Measurements from ENCODE around the gene PANK2.

The PANK2 gene

DNA sequence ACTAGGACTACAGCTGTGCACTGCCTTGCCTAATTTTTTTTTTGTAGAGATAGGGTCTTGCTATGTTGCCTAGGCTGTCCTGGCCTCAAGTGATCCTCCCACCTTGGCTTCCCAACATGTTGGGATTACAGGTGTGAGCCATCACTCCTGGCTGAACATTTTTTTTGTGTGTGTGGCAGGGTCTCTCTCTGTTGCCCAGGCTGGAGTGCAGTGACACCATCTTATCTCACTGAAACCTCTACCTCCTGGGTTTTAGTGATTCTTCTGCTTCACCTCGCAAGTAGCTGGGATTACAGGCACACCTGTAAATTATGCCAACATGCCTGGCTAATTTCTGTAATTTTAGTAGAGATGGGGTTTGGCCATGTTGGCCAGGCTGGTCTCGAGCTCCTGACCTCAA is 25.3 kb downstream of the PANK2 start:
- H3K4me3 ChIP-seq (ENCODE audit: low read length): no peak overlapping the region
- WGBS (ENCODE audit: insufficient coverage, insufficient read length): no CpG with 5 or more reads among the region's 2 CpGs
- H3K27me3 ChIP-seq (ENCODE audit: control insufficient read depth, insufficient read depth, low read length): no peaks in the 10 kb centered on the region
- DNase-seq (ENCODE audit: low read depth, low spot score): no peak
- H3K27ac ChIP-seq (ENCODE audit: low read length): no peak overlapping the region
- peaks cover 18% of the 10 kb centered on the region; the same call in 1 of the 2 replicates for H3K36me3 ChIP-seq (ENCODE audit: control insufficient read depth, insufficient read depth, low read length)
- H3K9me3 ChIP-seq (ENCODE audit: control insufficient read depth, insufficient read depth, low read length): no peaks in the 10 kb centered on the region
- no peaks in the 10 kb centered on the region for H3K4me1 ChIP-seq (ENCODE audit: control insufficient read depth, insufficient read depth, low read length)

DNA sequence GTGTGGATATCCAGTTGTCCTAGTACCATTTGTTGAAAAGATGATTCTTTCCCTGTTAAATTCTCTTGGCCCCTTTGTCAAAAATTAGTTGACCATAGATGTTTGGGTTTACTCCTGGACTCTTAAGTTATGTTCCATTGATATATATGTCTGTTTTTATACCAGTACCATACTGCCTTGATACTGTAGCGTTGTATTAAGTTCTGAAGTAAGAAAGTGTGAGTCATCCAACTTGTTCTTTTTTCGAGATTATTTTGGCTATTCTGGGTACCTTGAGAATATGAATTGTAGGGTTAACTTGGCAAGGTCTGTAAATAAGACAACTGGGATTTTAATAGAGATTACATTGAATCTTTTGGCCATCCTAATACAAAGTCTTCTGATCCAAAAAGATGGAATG is 26.5 kb downstream of the PANK2 start:
- no peak overlapping the region for H3K27ac ChIP-seq (ENCODE audit: low read length)
- DNase-seq (ENCODE audit: low read depth, low spot score): no peak
- no peak overlapping the region for H3K4me3 ChIP-seq (ENCODE audit: low read length)
- H3K9me3 ChIP-seq (ENCODE audit: control insufficient read depth, insufficient read depth, low read length): no peaks in the 10 kb centered on the region
- no peaks in the 10 kb centered on the region for H3K4me1 ChIP-seq (ENCODE audit: control insufficient read depth, insufficient read depth, low read length)
- no peaks in the 10 kb centered on the region for H3K27me3 ChIP-seq (ENCODE audit: control insufficient read depth, insufficient read depth, low read length)
- no CpG with 5 or more reads among the region's 2 CpGs for WGBS (ENCODE audit: insufficient coverage, insufficient read length)
- H3K36me3 ChIP-seq (ENCODE audit: control insufficient read depth, insufficient read depth, low read length): peaks cover 15% of the 10 kb centered on the region; the same call in 1 of the 2 replicates

DNA sequence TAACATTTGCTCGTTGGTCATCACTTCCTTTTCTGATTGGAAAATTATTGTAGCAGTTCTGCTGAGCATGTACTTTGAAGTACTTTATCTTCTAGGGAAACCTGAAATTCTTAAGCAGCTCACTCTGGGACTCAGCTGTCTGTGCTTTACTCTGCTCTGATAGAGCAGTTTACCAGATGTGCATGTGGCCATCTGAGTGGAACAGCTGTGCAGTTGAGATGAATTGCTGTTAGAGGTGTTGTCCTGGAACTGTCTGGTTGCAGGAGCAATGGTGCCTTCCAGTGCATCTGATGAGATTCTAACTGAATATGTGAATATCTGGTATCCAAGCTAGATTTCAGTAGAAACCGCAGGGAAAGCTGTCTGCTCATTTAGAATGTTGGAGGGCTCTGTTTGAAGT is 27.2 kb downstream of the PANK2 start:
- whole genome bisulfite sequencing (ENCODE audit: insufficient coverage, insufficient read length): no CpG with 5 or more reads among the region's 2 CpGs

DNA sequence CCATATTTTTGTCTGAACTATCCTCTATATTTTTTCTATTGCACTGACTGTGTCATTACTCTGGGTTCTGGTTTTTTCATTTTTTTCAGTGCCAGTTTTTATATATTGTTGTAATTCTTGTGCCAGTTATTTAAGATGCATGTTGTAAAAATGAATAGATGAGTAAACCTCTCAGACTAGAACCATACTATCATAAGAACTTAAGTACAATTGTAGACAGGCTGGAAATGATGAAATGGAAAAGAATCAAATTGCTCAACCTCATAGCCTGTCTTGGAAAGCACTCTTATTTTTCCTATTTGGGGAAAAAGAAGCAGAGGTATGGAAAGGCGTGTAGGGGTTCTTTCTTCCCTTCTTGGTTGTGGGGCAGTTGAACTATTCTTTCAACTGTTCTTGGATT is 30.2 kb downstream of the PANK2 start:
- peaks cover 11% of the 10 kb centered on the region; the same call in 1 of the 2 replicates for H3K36me3 ChIP-seq (ENCODE audit: control insufficient read depth, insufficient read depth, low read length)
- no peak overlapping the region for H3K27ac ChIP-seq (ENCODE audit: low read length)
- no peak overlapping the region for H3K4me3 ChIP-seq (ENCODE audit: low read length)
- WGBS (ENCODE audit: insufficient coverage, insufficient read length): no CpG with 5 or more reads among the region's 1 CpG
- H3K9me3 ChIP-seq (ENCODE audit: control insufficient read depth, insufficient read depth, low read length): no peaks in the 10 kb centered on the region
- no peaks in the 10 kb centered on the region for H3K4me1 ChIP-seq (ENCODE audit: control insufficient read depth, insufficient read depth, low read length)
- DNase-seq (ENCODE audit: low read depth, low spot score): no peak
- no peaks in the 10 kb centered on the region for H3K27me3 ChIP-seq (ENCODE audit: control insufficient read depth, insufficient read depth, low read length)

More for the DNA sequence above, 27.2 kb downstream of the PANK2 start:
- Histone ChIP-seq H3K27me3 (ENCODE audit: control insufficient read depth, insufficient read depth, low read length) (no peaks in the 10 kb centered on the region), H3K9me3 (ENCODE audit: control insufficient read depth, insufficient read depth, low read length) (no peaks in the 10 kb centered on the region), H3K4me1 (ENCODE audit: control insufficient read depth, insufficient read depth, low read length) (no peaks in the 10 kb centered on the region), H3K27ac (ENCODE audit: low read length) (no peak overlapping the region), H3K4me3 (ENCODE audit: low read length) (no peak overlapping the region), H3K36me3 (ENCODE audit: control insufficient read depth, insufficient read depth, low read length) (peaks cover 12% of the 10 kb centered on the region; the same call in 1 of the 2 replicates)
- DNase-seq (ENCODE audit: low read depth, low spot score): no peak

DNA sequence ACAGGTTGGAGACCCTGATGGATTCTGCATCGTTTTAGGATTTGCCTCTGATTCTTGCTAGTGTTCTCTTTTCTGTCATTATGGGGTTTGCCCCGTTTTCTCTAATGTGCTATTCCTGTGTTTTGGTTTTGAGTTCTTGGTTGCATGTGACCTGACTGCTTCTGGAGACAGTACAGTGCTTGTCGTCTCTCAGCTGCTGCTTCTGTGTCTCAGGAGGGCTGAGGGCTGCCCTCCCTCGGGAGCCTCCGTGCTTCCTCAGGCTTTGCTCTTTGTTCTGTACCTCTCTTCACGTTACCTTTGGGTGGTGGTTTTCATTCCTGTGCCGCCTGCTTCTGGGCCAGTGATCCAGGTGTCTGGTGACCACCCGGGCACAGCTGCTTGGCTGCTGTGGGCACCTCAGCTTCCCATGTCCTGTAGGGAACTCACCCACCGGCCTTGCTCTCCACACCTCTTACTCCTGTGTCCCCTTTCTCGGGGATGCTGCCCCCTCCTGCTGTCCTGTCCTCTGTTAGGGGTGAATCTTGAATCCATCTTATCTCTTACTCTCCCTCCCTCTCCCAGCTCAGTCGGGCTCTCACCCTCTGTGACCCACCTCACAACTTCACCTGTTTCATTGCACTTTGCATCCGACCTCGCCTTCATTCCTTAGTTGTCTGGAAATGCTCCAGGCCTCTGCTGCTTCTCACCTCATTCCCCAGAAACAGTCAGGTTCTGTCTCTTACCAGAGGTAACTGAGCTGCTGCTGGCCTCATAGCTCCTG is 33.2 kb downstream of the PANK2 start:
- WGBS (ENCODE audit: insufficient coverage, insufficient read length): no CpG with 5 or more reads among the region's 13 CpGs
- H3K27ac ChIP-seq (ENCODE audit: low read length): no peak overlapping the region
- peaks cover 10% of the 10 kb centered on the region; the same call in 1 of the 2 replicates for H3K36me3 ChIP-seq (ENCODE audit: control insufficient read depth, insufficient read depth, low read length)

DNA sequence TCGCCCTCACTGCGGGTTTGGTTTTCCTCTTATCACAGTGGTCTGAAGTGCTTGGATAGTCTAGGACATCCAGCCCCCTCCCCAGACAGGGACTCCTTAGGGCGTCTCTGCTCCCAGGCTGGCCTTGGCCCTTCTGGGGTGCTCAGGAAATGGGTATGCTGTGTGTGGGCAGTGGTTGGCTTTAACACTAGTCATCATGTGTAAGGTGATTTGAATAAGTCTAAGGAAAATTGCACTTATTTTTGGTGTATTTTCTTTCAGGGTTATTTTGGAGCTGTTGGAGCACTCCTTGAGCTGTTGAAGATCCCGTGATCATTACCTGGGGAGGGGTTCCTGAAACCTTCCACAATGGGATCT is 33.8 kb downstream of the PANK2 start:
- peaks cover 1% of the 10 kb centered on the region for H3K4me1 ChIP-seq (ENCODE audit: control insufficient read depth, insufficient read depth, low read length)
- peaks cover 10% of the 10 kb centered on the region; the same call in 1 of the 2 replicates for H3K36me3 ChIP-seq (ENCODE audit: control insufficient read depth, insufficient read depth, low read length)

More for the DNA sequence above, 33.2 kb downstream of the PANK2 start:
- Histone ChIP-seq H3K4me3 (ENCODE audit: low read length) (no peak overlapping the region), H3K27me3 (ENCODE audit: control insufficient read depth, insufficient read depth, low read length) (no peaks in the 10 kb centered on the region), H3K9me3 (ENCODE audit: control insufficient read depth, insufficient read depth, low read length) (no peaks in the 10 kb centered on the region), H3K4me1 (ENCODE audit: control insufficient read depth, insufficient read depth, low read length) (no peaks in the 10 kb centered on the region; the same call in 1 of the 2 replicates)
- DNase-seq (ENCODE audit: low read depth, low spot score): no peak

DNA sequence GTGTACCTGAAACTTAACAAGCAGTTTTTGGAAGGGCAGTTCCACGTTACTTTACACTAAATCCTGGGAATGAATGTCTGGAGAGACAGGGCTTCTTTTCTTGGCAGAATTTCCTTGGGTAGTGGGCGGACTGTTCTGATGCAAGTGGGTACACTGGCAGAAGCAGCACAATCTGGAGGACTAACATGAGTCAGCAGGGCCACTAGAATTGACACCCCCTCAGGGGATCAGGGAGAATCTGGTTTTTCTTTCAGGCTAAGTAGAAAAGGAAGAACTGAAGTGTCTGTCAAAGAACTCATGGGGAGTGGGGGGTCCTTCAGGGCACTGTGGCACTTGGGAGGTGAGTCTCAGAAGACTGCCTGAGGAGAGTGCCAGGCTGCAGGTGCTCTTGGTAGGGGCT is 34.6 kb downstream of the PANK2 start:
- WGBS (ENCODE audit: insufficient coverage, insufficient read length): no CpG with 5 or more reads among the region's 2 CpGs
- H3K27ac ChIP-seq (ENCODE audit: low read length): no peak overlapping the region

More for the DNA sequence above, 33.8 kb downstream of the PANK2 start:
- Histone ChIP-seq H3K4me3 (ENCODE audit: low read length) (no peak overlapping the region), H3K9me3 (ENCODE audit: control insufficient read depth, insufficient read depth, low read length) (no peaks in the 10 kb centered on the region), H3K27ac (ENCODE audit: low read length) (no peak overlapping the region), H3K27me3 (ENCODE audit: control insufficient read depth, insufficient read depth, low read length) (no peaks in the 10 kb centered on the region)
- WGBS (ENCODE audit: insufficient coverage, insufficient read length): no CpG with 5 or more reads among the region's 4 CpGs
- DNase-seq (ENCODE audit: low read depth, low spot score): no peak

DNA sequence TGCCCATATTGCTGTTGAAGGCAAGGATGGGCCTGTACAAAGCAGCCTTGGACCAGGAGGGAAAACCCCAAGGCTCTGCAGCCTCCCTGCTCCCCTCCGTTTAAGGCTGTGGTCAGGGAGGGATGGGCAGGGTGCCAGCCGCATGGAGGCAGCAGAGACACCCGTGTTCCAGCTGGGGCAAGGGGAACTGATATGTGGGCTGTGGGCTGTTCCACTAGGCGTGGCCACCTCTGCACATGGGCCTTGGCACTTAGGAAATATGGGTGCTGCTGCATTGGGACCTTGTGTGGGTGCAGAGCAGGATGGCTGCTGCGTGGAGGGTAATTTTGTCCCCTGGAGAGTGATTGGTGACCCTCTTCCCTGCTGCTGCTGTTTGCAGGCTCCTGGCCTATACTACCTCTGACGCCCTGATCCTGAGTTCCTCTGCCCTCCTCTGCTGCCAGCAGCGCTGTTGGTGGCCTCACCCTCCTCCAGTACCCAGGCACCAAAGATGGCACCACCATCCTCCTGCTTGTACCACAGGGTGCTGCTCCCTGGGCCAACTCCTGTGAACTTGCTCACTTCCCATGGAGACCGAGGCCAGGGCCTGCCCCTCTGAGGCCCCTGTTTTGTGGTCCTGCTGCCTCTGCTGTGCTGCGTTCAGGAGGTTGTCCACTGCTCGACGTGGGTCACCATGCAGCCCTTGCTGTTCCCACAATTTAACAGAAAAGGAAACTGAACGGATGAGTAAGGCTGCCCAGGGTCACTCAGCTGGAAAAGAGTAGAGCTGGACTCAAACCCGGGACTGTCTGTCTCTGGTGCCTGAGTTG is 35.3 kb downstream of the PANK2 start:
- Histone ChIP-seq H3K27ac (ENCODE audit: low read length) (no peak overlapping the region), H3K9me3 (ENCODE audit: control insufficient read depth, insufficient read depth, low read length) (no peaks in the 10 kb centered on the region), H3K4me3 (ENCODE audit: low read length) (no peak overlapping the region), H3K27me3 (ENCODE audit: control insufficient read depth, insufficient read depth, low read length) (no peaks in the 10 kb centered on the region), H3K36me3 (ENCODE audit: control insufficient read depth, insufficient read depth, low read length) (peaks cover 10% of the 10 kb centered on the region; the same call in 1 of the 2 replicates), H3K4me1 (ENCODE audit: control insufficient read depth, insufficient read depth, low read length) (peaks cover 1% of the 10 kb centered on the region)
- WGBS (ENCODE audit: insufficient coverage, insufficient read length): no CpG with 5 or more reads among the region's 13 CpGs
- no peak for DNase-seq (ENCODE audit: low read depth, low spot score)

More for the DNA sequence above, 34.6 kb downstream of the PANK2 start:
- Histone ChIP-seq H3K9me3 (ENCODE audit: control insufficient read depth, insufficient read depth, low read length) (no peaks in the 10 kb centered on the region), H3K4me3 (ENCODE audit: low read length) (no peak overlapping the region), H3K27me3 (ENCODE audit: control insufficient read depth, insufficient read depth, low read length) (no peaks in the 10 kb centered on the region), H3K36me3 (ENCODE audit: control insufficient read depth, insufficient read depth, low read length) (peaks cover 10% of the 10 kb centered on the region; the same call in 1 of the 2 replicates), H3K4me1 (ENCODE audit: control insufficient read depth, insufficient read depth, low read length) (peaks cover 1% of the 10 kb centered on the region)
- DNase-seq (ENCODE audit: low read depth, low spot score): no peak

DNA sequence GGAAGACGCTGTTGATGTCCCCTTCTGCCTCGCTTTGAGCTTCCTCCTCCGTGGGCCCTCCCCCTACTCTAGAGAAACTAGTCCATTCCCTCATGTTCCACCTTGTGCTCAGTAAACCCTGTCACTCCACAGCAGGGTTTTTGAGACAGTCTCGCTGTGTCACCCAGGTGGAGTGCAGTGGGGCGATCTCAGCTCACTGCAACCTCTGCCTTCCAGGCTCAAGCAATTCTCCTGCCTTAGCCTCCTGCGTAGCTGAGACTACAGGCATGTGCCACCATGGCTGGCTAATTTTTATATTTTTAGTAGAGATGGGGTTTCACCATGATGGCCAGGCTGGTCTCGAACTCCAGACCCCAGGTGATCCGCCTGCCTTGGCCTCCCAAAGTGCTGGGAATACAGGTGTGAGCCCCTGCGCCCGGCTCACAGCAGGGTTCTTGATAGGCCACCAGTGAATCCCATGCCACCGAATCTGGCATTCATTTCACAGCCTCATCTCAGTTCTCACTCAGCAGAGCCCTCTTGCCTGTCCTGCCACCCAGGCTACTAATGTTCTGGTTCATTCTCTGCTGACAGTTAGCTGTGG is 36.0 kb downstream of the PANK2 start:
- Histone ChIP-seq H3K4me3 (ENCODE audit: low read length) (no peak overlapping the region), H3K27ac (ENCODE audit: low read length) (no peak overlapping the region), H3K9me3 (ENCODE audit: control insufficient read depth, insufficient read depth, low read length) (no peaks in the 10 kb centered on the region), H3K36me3 (ENCODE audit: control insufficient read depth, insufficient read depth, low read length) (peaks cover 10% of the 10 kb centered on the region; the same call in 1 of the 2 replicates), H3K27me3 (ENCODE audit: control insufficient read depth, insufficient read depth, low read length) (no peaks in the 10 kb centered on the region), H3K4me1 (ENCODE audit: control insufficient read depth, insufficient read depth, low read length) (peaks cover 1% of the 10 kb centered on the region)
- no CpG with 5 or more reads among the region's 11 CpGs for WGBS (ENCODE audit: insufficient coverage, insufficient read length)
- no peak for DNase-seq (ENCODE audit: low read depth, low spot score)

DNA sequence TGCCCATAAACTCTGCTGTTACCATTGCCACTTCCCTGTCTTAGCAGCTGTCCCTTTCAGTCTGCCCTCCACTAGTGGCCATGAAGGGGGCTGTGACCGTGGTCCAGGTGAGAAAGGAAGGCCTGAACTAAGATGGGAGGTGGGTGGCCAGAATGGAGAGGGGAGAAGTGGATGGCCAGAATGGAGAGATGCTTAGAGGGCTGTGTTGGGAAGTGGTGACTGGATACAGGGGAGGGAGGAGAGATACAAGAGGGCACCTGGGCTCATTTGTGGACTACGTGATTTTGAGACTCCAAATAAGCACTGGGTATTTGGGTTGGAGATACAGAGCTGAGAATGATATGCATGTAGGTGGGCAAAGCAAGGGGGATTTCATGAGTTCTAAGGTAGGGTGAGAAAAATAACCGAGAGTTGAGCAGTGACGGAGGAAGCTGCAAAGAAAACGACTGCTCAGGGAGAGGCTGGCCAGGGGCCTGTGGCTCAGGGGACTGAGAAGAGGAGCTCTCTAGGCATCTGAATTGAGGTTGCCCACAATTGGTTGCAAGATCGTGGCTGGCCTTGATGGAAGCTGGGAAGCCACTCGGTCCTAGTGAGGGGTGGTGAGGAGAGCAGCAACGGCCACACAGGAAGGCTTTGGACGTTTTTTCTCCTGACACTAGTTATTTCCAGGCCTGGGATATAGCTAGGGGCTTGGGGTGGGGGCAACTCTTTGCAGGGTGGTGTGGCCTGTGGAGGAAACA is 36.9 kb downstream of the PANK2 start:
- Histone ChIP-seq H3K27ac (ENCODE audit: low read length) (no peak overlapping the region), H3K9me3 (ENCODE audit: control insufficient read depth, insufficient read depth, low read length) (no peaks in the 10 kb centered on the region), H3K36me3 (ENCODE audit: control insufficient read depth, insufficient read depth, low read length) (peaks cover 10% of the 10 kb centered on the region; the same call in 1 of the 2 replicates), H3K4me3 (ENCODE audit: low read length) (no peak overlapping the region), H3K4me1 (ENCODE audit: control insufficient read depth, insufficient read depth, low read length) (peaks cover 1% of the 10 kb centered on the region), H3K27me3 (ENCODE audit: control insufficient read depth, insufficient read depth, low read length) (no peaks in the 10 kb centered on the region)
- DNase-seq (ENCODE audit: low read depth, low spot score): no peak
- WGBS (ENCODE audit: insufficient coverage, insufficient read length): no CpG with 5 or more reads among the region's 9 CpGs

Measured in iPS DF 6.9 (cell line).